Sigmoid colon (tissue), 7 donors: ENCODE data around the gene RCHY1. TPM values are rescaled to one million over a fixed set of nuclear protein-coding genes. Genes with fewer than 3 reads are reported as not detected.

Experiments
- DNase-seq: peaks from one replicate; pipeline ENCODE4 v3.0.0-alpha.2; 2019
- H3K27ac ChIP-seq, 4 donors: fragments of 200-600 bp; sonication (generic); one replicate each; pipeline ENCODE4 v1.5.1; 2016 to 2019; ENCODE audit warnings: mild to moderate bottlenecking in 1 of 4
- H3K27me3 ChIP-seq, 3 donors: fragments of 200-600 bp; sonication (generic); one replicate each; pipeline ENCODE4 v1.5.1; 2019; ENCODE audit warnings: mild to moderate bottlenecking in 1 of 3
- H3K36me3 ChIP-seq, 4 donors: fragments of 200-600 bp; sonication (generic); one replicate each; pipeline ENCODE4 v1.5.1; 2016 to 2019
- H3K4me1 ChIP-seq, 4 donors: fragments of 200-600 bp; sonication (generic); one replicate each; pipeline ENCODE4 v1.5.1; 2017 to 2019
- H3K4me3 ChIP-seq, 4 donors: fragments of 200-600 bp; sonication (generic); one replicate each; pipeline ENCODE4 v1.5.1; 2017 to 2019; ENCODE audit warnings: mild to moderate bottlenecking in 2 of 4, moderate library complexity in 1 of 4
- H3K9me3 ChIP-seq, 4 donors: fragments of 200-600 bp in 3 of 4; sonication (generic) in 3 of 4; one replicate each; pipeline versions ENCODE4 v1.5.1 to v1.6.1; 2013 to 2019
- EP300 ChIP-seq, 4 donors: sonication (generic); formaldehyde crosslinking; IDR thresholded peaks; one replicate each; pipeline ENCODE4 v1.6.1; 2017; ENCODE audit warnings: antibody characterized with exemption in 4 of 4
- POLR2A ChIP-seq, 2 donors: fragments of 450-650 bp; IDR thresholded peaks; one replicate each; pipeline ENCODE4 v1.6.1; 2016; ENCODE audit warnings: antibody characterized with exemption in 2 of 2, mild to moderate bottlenecking in 2 of 2, moderate library complexity in 2 of 2
- POLR2AphosphoS5 ChIP-seq, 4 donors: sonication (generic); formaldehyde crosslinking; IDR thresholded peaks; one replicate each; pipeline ENCODE4 v1.6.1; 2017; ENCODE audit warnings: antibody characterized with exemption in 4 of 4
- WGBS, 2 donors: extraction: QIAGEN DNeasy Blood & Tissue Kit; methylation state at CpG; one replicate each; pipeline ENCODE4 v1.1.7; 2013; 5-methylcytosine and 5-hydroxymethylcytosine counted together
- intact Hi-C: fragments of 100-400 bp; cut with DNase I; formaldehyde crosslinking; loops from one replicate; pipeline ENCODE4 v1.15.1; 2023
- polyA plus RNA-seq, 3 donors: library from polyadenylated mRNA; stranded (reverse); fragments of 200-250 nt; gene quantifications; one replicate each; pipeline ENCODE4 v1.2.3, GENCODE V29; 2013
- total RNA-seq, 4 donors: library from RNA; depleted of rRNA; stranded (reverse); fragments of >200 nt; gene quantifications; one replicate each; pipeline ENCODE4 v1.1.0, GENCODE V29; 2016
- TF ChIP-seq, protein P1 (sequence below), 4 experiments: fragments of 450-650 bp in 3 of 4; fragments of 200-600 bp in 1 of 4; IDR thresholded peaks; one replicate each; pipeline ENCODE4 v1.5.1; 2016 to 2019; ENCODE audit warnings: antibody characterized with exemption in 4 of 4, mild to moderate bottlenecking in 3 of 4, moderate library complexity in 2 of 4
- donor health status: healthy with polysubstance abuse.
- donor health status: Bipolar disorder and iron deficiency.
- donor health status: healthy.

Gene RCHY1
- total RNA-seq (10 to 100 TPM; 19.4 to 41.5 (median 24.5) TPM), polyA plus RNA-seq (10 to 100 TPM; 21.7 to 38.8 (median 30.6) TPM)

DNA sequence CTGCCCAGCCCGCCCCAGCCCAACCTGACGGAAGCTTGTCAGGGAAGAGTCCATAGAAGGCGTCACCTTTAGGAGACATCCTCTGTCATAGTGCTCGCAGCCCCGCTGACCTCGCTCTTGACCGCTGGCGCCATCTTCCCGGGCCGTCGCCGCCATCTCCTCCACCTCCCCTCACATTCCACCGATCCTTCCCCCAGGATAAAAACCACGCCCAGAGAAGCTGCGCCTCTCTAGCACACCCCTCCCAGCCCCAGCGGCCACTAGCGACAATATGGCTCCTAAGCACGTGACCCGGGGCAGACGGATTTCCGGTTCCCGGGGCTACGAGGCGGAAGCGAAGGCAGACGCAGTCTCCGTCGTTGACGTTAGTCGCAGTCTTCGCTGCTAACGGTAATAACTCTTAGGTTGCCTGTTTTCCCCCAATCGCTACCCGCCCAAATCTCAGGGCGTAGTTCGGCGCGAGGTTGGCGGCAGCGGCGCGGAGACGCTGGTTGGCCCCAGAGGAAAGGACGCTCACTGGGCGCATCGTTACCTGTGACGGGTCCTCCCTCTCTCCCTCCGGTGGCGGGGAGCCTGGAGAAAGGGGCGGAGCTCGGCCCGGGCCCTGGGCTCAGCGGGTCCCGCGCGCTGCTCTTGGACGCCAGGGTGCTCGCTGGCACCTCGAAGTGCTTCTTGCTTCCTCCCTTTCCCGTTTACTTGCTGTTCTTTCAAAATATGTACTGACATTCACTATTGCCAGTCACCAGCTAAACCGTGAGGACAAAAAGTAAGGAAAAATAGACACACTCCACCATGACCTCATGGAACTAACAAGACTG, at the start of gene RCHY1, which contains the start of gene THAP6:
Gene RCHY1, minus strand, starts transcription at position 273 of the 818 bp plus-strand sequence. Its CDS starts 117 bp downstream, at position 156.
Gene THAP6, plus strand, starts transcription at position 343 of the 818 bp plus-strand sequence. CDS start 980 bp downstream, outside the sequence.
- peak; percentile 98 for DNase-seq
- H3K27ac ChIP-seq: peak within 1 kb of the TSS; percentile 95 to 97 (median 96)
- peak within 1 kb of the TSS; percentile 63 to 72 (median 66) for H3K4me3 ChIP-seq
- intact Hi-C loops: loop anchor here (5.0 to 10.0 kb wide), 5 partner anchors 158 to 1560 kb away; partner anchors contain the start of genes BTC, CCNI, G3BP2 and MTHFD2L
- no peaks in the 10 kb centered on the region for H3K9me3 ChIP-seq
- H3K4me1 ChIP-seq: peaks cover 0 to 51% (median 39%) of the 10 kb centered on the region in 4 donors
- WGBS, 2 donors: 0% methylated on average over 61 of the region's 61 CpGs
- H3K36me3 ChIP-seq: peaks cover 0 to 28% (median 5%) of the 10 kb centered on the region in 4 donors
- no peaks in the 10 kb centered on the region for H3K27me3 ChIP-seq
- TF ChIP-seq EP300 (IDR thresholded peaks at IDR 0.05): peak in 1 of 4 donors; percentile 54
- TF ChIP-seq, protein P1, sequence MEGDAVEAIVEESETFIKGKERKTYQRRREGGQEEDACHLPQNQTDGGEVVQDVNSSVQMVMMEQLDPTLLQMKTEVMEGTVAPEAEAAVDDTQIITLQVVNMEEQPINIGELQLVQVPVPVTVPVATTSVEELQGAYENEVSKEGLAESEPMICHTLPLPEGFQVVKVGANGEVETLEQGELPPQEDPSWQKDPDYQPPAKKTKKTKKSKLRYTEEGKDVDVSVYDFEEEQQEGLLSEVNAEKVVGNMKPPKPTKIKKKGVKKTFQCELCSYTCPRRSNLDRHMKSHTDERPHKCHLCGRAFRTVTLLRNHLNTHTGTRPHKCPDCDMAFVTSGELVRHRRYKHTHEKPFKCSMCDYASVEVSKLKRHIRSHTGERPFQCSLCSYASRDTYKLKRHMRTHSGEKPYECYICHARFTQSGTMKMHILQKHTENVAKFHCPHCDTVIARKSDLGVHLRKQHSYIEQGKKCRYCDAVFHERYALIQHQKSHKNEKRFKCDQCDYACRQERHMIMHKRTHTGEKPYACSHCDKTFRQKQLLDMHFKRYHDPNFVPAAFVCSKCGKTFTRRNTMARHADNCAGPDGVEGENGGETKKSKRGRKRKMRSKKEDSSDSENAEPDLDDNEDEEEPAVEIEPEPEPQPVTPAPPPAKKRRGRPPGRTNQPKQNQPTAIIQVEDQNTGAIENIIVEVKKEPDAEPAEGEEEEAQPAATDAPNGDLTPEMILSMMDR (IDR thresholded peaks at IDR 0.05): no peak
- peak in 1 of 2 donors; percentile 64 for TF ChIP-seq POLR2A (IDR thresholded peaks at IDR 0.05)
- TF ChIP-seq POLR2AphosphoS5 (IDR thresholded peaks at IDR 0.05): peak; percentile 89 to 94 (median 94)

DNA sequence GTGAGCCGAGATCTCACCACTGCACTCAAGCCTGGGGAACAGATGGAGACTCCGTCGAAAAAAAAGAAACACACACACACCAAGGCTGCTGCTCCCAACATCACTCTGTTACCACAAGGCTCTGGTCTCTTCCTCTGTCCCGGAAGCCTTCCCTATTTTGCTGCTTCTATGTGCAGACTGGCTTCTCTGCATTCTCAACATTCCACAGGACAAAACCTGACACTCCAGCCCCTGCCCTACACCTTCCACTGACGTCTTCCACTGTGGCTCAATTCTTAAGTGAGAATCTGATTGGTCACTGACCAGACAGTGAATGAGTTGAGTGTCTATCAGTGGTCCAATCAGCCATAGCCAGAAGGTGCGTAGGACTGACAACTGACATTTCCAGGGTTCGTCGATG, 47.6 kb upstream of the RCHY1 start:
- Histone ChIP-seq H3K9me3 (no peaks in the 10 kb centered on the region), H3K4me1 (no peaks in the 10 kb centered on the region), H3K27ac (no peak overlapping the region), H3K4me3 (no peak overlapping the region), H3K36me3 (no peaks in the 10 kb centered on the region), H3K27me3 (no peaks in the 10 kb centered on the region)
- TF ChIP-seq, protein P1 (IDR thresholded peaks at IDR 0.05): no peak
- TF ChIP-seq EP300 (IDR thresholded peaks at IDR 0.05): no peak
- no peak for TF ChIP-seq POLR2AphosphoS5 (IDR thresholded peaks at IDR 0.05)
- no peak for TF ChIP-seq POLR2A (IDR thresholded peaks at IDR 0.05)
- intact Hi-C loops: no loop called here
- 81 to 87% methylated on average over 8 of the region's 8 CpGs for whole genome bisulfite sequencing, 2 donors
- DNase-seq: no peak

DNA sequence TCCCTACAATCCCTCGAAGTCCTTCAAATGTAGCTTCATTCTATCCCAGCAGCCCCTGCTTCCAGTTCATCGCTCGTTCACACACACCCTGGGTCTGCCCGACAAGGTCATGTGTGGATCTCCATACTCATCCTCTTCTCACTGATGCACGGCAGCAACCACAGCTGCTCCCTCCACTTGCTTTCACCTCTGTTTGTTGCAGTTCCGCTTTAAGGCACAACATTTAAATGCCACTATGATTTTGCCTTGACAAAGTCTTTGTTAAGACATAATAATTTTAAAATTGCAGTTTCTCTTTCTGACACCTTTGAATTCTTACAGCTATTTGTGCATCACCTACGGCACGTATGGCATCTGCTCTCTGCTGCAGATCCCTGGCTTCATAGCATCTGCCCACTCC, 43.5 kb upstream of the RCHY1 start:
- 89 to 92% methylated on average over 8 of the region's 8 CpGs for WGBS, 2 donors
- Histone ChIP-seq H3K27me3 (no peaks in the 10 kb centered on the region), H3K4me3 (no peak overlapping the region), H3K36me3 (no peaks in the 10 kb centered on the region), H3K27ac (no peak overlapping the region), H3K9me3 (no peaks in the 10 kb centered on the region), H3K4me1 (no peaks in the 10 kb centered on the region)
- no peak for DNase-seq
- intact Hi-C loops: no loop called here
- TF ChIP-seq, protein P1 (IDR thresholded peaks at IDR 0.05): no peak
- TF ChIP-seq POLR2AphosphoS5 (IDR thresholded peaks at IDR 0.05) (no peak), POLR2A (IDR thresholded peaks at IDR 0.05) (no peak), EP300 (IDR thresholded peaks at IDR 0.05) (no peak)

DNA sequence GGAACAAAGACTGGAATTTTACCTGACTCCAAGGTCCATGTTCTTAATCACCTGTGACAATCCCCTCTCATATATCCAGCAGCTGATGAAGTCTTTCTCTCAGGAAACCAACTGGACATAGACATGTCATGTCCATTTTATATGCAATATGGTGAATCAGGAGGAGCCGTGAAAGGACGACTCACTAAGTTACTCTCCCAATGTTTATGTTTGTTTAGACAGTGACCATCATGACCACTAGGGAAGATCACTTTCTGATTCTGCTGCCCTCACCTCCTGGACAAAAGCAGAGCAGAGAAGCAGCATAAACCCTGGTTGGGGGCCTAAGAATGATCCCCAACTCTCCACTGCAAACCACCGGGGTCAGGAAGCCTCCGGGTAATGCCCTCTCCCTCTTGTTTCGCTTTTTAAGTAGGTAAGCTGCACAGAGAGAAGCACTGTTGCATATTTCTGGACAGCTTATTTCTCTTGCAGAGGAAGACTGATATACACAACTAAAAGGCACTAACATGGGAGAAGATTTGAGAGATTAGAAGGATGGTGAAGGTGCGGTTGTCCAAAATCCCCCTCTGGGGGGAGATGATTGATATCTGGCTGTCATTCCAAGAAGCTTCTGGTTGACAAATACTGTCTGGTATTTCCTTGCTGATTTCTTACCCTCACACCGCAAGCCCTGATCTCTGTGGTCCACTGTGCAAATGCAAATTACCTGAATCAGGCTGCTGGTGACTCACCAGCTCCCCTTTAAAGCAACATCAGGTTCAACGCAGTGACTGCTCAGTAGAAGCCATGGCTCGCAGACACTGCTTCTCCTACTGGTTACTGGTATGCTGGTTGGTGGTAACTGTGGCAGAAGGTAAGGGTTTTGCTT, 41.3 kb upstream of the RCHY1 start, which contains the start of gene ODAPH:
Gene ODAPH, plus strand, starts transcription at position 773 of the 871 bp plus-strand sequence. Its CDS starts 17 bp downstream, at position 790.
- Histone ChIP-seq H3K4me3 (no peak within 1 kb of the TSS), H3K27me3 (no peaks in the 10 kb centered on the region), H3K36me3 (no peaks in the 10 kb centered on the region), H3K27ac (no peak within 1 kb of the TSS), H3K4me1 (no peaks in the 10 kb centered on the region), H3K9me3 (no peaks in the 10 kb centered on the region)
- intact Hi-C loops: no loop called here
- WGBS, 2 donors: 65% methylated on average over 9 of the region's 9 CpGs
- DNase-seq: no peak
- TF ChIP-seq POLR2A (IDR thresholded peaks at IDR 0.05): no peak
- TF ChIP-seq EP300 (IDR thresholded peaks at IDR 0.05): no peak
- TF ChIP-seq POLR2AphosphoS5 (IDR thresholded peaks at IDR 0.05): no peak
